Stimulated activated CD8-positive, alpha-beta memory T cell treated with anti-CD3 and anti-CD28 coated beads, Interleukin-12 subunit alpha, Interleukin-12 subunit beta, amount 100 ng/mL, for 24 hours (primary cell): ENCODE data around the gene MUC5B.
"Not testable (repeated sequence)": the region's sequence is repeated elsewhere in the genome, so short reads cannot be mapped to it uniquely, and the experiment has no call there.

Source experiments
- DNase-seq: peaks from one replicate; pipeline ENCODE4 v3.0.0-alpha.2; 2020; ENCODE audit errors: extremely low read depth

Gene MUC5B

DNA sequence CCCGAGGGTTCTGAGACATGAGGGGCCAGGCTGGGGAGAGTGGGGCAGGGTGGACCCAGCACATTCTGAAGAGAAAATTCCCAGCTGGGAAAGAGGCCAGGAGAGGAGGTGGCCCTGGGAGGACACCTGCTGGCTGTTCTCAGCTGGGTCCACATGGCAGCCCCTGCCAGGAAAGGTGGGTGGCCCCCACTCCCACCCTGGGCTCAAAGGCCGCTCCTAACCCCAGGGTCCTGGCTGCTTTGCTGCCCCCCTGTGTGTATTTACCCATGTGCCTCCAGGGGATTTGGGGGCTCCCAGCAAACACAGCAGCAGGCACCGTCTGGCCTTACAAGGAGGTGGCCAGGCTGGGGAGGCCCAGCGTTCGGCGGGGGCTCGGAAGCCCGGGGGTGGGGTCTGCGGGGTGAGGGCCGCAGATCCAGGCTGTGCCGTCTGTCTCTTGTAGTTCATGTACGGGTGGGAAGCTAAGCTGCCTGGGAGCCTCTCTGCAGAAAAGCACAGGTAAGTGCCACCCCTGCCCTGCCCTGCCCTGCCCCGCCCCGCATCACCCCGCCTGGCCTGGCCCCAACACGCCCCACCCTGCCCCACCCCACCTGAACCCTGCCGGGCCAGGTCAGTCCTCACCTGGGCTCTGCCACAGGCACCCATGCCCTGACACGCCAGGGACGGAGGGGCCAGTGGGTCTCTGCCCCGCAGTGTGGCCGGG is 10.6 kb downstream of the MUC5B start:
- DNase-seq, result no peak

DNA sequence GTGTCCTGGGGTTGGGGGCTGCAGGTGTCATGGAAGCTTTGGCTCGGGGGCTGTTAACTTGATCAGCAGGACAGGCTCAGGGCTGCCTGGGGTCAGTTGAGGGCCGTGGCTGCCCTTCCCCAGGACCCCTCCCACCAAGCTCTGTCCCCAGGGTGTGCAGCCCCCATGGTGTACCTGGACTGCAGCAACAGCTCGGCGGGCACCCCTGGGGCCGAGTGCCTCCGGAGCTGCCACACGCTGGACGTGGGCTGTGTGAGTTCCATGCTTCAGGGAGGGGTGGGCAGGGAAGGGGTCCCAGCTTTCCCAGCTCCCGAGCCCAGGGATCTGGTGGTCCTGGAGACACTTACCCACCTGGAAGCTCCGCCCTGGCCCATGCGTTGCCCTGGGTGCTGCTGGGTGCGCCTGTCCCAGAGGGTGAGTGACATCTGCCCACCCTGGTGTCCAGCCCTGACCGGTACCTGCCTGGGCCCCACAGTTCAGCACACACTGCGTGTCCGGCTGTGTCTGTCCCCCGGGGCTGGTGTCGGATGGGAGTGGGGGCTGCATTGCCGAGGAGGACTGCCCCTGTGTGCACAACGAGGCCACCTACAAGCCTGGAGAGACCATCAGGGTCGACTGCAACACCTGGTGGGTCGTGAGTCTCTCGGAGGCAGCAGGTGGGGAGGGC is 11.3 kb downstream of the MUC5B start:
- DNase-seq, result no peak

DNA sequence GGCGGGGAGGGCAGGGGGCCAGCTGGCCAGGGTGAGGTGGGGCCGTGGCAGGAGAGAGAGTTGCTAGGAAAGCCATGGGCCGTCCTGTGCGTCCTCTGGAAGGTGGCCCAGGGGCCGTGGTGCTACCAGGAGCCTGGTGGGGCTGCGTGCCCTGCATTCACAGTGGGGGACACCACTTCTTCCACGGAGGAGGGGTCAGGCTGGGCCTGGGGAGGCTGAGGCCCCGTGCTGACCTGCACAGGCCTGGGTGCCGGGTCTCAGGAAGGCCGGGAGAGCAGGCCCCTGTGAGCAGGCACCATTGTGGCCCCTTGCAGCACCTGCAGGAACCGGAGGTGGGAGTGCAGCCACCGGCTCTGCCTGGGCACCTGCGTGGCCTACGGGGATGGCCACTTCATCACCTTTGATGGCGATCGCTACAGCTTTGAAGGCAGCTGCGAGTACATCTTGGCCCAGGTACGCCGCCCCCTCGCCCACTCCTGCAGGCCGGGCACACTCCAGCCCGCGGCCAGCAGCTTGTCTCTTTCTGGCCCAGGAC is 12.0 kb downstream of the MUC5B start:
- no peak for DNase-seq

DNA sequence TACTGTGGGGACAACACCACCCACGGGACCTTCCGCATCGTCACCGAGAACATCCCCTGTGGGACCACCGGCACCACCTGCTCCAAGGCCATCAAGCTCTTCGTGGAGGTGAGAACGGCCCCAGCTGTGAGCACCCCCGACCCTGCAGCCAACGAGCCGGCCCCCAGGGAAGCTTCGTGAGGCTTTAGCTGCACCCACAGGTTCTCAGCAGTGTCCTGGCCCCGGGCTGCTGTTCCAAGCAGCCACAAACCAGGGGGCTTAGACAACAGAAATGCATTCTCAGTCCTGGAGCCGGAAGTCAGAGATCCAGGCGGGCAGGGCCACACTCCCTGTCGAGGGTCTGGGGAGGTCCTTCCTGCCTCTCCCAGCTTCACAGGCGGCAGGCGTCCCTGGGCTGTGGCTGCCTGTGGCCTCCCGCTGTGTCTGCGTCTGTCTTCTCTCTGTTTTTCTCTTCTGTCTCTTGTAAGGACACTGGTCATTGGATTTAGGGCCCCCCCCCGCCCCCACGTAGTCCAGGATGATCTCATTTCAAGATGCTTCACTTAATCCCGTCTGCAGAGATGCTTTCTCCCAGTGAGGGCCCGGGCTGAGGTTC is 12.5 kb downstream of the MUC5B start:
- no peak for DNase-seq

DNA sequence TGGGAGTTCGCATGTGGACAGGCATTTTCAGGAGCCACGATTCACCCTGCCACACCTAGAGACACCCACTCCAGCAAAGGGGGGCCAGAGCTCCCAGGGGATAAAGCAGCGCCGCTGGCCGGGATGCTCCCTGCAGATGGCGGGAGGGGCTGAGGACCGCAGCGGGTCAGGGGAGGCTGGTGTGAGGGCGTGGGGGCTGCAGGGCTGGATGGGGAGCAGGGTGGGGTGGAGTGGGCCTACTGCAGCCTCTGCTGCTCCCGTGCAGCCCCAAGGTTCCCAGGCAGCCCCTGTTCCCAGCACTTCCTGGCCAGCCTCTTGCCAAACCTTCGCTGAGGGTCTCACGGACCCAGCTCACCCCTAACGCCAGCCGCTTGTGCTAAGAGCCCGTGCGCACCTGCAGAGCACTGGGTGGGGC is 13.0 kb downstream of the MUC5B start:
- DNase-seq, result no peak

DNA sequence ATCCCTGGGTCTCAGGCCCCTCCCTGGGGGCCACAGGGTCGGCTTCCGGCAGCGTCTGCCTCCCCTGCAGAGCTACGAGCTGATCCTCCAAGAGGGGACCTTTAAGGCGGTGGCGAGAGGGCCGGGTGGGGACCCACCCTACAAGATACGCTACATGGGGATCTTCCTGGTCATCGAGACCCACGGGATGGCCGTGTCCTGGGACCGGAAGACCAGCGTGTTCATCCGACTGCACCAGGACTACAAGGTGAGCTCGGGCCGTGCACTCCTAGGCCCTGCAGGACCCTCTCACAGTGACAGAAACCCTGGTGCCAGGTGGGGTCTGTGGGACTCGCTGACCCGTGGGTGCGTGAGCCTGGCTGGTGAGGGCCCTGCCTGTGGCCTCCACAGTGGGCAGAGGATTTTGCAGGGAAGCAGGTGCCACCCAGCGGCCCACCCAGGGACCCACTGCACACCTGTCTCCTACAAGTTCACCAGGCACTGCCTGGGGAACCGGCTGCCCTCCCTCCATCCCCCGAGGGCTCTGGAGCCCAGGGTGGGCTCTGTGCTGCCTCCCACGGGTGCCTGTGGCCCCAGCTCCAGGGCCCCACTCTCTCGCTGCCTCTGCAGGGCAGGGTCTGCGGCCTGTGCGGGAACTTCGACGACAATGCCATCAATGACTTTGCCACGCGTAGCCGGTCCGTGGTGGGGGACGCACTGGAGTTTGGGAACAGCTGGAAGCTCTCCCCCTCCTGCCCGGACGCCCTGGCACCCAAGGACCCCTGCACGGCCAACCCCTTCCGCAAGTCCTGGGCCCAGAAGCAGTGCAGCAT is 13.7 kb downstream of the MUC5B start:
- DNase-seq, result no peak

DNA sequence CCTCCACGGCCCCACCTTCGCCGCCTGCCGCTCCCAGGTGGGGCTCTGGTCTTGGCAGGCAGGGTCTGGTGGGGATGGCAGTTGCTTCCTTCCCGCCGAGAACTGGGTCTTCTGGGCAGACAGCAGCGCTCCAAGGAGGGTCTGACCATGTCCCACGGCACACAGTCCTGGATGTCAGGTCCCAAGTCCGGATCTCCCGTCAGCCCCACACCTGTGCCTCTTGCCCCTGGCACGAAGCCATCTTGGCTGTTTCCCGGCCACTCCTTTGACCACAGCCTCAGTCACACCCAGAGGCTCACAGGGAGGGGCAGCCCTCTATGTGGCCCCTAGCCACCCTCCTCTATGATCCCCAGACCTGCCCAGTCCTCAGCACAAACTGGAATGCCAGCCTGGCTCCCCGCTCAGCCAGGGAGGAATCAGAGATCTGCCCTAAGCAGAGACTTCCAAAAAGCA is 14.3 kb downstream of the MUC5B start:
- DNase-seq, result no peak

DNA sequence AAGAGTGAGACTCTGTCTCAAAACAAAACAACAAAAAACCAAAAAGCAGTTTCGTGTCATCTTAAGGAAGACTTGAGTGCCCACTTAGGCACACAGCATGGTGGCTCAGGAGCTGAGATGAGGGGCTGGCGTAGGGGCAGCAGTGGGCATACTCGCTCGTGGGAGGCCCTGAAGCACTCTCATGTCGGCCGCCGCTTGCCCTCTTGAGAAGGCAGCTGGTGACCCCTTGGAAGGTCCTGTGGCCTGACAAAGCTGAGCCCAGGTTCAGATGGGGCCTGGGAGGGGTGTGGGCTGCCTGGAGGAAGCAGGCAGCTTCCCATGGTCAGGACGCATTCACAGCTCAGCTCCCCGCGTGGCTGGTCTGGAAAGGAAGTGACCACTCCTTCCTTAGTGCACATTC is 15.0 kb downstream of the MUC5B start:
- no peak for DNase-seq

DNA sequence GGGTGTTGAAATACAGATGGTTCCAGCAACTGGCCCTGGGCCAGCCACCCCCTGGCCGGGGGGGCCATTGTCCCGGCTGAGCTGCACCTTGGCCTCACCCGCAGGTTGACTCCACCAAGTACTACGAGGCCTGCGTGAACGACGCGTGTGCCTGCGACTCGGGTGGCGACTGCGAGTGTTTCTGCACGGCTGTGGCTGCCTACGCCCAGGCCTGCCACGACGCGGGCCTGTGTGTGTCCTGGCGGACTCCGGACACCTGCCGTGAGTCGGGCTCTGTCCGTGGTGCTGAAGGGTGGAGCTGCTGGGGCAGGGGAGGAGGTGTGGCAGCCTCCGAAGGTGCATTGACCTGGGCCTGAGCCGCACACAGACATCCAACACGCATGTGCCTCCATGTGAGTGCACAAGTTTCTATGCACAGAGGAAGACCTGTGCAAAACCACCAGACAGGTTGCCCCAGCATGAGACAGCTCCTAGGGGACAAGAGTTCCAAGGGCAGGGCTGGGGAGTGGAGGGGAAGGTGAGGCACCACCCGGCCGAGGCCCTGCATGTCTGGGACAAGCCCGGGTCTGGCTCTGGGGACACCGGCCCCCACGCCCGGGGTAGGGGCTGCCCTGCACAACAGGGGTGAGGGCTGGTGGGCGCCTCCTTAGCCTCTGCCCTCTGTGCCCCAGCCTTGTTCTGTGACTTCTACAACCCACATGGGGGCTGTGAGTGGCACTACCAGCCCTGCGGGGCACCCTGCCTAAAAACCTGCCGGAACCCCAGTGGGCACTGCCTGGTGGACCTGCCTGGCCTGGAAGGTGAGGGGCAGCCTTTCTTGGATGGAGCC is 16.1 kb downstream of the MUC5B start:
- no peak for DNase-seq

DNA sequence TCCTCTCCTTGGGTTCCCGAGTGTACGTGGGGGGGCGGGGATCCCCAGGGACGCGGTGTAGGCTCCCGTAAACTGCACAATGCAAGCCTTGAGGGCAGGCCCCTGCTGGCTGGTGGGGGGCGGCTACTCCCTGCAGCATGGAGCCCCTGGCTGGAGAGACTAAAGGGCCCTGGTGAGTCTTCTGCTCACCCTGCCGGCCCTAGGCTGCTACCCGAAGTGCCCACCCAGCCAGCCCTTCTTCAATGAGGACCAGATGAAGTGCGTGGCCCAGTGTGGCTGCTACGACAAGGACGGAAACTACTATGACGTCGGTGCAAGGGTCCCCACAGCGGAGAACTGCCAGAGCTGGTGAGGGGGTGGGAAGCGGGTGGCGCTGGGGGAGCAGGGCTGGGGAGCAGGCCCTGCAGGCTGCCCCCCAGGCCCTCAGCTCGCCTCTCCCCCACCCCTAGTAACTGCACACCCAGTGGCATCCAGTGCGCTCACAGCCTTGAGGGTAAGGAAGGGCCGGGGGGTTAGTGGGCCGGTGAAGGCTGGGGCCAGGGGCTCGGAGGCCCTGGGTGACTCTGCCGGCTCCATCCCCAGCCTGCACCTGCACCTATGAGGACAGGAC is 16.8 kb downstream of the MUC5B start:
- no peak for DNase-seq

DNA sequence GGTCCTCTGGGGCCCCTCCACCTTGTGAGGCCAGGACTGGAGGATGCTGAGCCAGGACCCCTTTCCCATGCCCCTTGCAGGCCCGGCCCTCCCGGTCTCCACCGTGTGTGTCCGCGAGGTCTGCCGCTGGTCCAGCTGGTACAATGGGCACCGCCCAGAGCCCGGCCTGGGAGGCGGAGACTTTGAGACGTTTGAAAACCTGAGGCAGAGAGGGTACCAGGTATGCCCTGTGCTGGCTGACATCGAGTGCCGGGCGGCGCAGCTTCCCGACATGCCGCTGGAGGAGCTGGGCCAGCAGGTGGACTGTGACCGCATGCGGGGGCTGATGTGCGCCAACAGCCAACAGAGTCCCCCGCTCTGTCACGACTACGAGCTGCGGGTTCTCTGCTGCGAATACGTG is 17.9 kb downstream of the MUC5B start:
- DNase-seq, result no peak

DNA sequence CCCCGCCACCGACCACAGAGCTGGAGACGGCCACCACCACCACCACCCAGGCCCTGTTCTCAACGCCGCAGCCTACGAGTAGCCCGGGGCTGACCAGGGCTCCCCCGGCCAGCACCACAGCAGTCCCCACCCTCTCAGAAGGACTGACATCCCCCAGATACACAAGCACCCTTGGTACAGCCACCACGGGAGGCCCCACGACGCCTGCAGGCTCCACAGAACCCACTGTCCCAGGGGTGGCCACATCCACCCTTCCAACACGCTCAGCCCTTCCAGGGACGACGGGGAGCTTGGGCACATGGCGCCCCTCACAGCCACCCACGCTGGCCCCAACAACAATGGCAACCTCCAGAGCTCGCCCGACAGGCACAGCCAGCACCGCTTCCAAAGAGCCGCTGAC is 18.8 kb downstream of the MUC5B start:
- DNase-seq, result no peak

DNA sequence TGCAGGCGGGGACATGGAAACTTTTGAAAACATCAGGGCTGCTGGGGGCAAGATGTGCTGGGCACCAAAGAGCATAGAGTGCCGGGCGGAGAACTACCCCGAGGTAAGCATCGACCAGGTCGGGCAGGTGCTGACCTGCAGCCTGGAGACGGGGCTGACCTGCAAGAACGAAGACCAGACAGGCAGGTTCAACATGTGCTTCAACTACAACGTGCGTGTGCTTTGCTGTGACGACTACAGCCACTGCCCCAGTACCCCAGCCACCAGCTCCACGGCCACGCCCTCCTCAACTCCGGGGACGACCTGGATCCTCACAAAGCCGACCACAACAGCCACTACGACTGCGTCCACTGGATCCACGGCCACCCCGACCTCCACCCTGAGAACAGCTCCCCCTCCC is 19.4 kb downstream of the MUC5B start:
- DNase-seq, result no peak

DNA sequence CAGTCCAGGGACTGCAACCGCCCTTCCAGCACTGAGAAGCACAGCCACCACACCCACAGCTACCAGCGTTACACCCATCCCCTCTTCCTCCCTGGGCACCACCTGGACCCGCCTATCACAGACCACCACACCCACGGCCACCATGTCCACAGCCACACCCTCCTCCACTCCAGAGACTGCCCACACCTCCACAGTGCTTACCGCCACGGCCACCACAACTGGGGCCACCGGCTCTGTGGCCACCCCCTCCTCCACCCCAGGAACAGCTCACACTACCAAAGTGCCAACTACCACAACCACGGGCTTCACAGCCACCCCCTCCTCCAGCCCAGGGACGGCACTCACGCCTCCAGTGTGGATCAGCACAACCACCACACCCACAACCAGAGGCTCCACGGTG is 19.9 kb downstream of the MUC5B start:
- not testable (repeated sequence) for DNase-seq

DNA sequence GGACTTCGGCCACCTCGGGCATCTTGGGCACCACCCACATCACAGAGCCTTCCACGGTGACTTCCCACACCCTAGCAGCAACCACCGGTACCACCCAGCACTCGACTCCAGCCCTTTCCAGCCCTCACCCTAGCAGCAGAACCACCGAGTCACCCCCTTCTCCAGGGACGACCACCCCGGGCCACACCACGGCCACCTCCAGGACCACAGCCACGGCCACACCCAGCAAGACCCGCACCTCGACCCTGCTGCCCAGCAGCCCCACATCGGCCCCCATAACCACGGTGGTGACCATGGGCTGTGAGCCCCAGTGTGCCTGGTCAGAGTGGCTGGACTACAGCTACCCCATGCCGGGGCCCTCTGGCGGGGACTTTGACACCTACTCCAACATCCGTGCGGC is 20.7 kb downstream of the MUC5B start:
- not testable (repeated sequence) for DNase-seq

DNA sequence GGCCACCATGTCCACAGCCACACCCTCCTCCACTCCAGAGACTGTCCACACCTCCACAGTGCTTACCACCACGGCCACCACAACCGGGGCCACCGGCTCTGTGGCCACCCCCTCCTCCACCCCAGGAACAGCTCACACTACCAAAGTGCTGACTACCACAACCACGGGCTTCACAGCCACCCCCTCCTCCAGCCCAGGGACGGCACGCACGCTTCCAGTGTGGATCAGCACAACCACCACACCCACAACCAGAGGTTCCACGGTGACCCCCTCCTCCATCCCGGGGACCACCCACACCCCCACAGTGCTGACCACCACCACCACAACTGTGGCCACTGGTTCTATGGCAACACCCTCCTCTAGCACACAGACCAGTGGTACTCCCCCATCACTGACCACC is 21.7 kb downstream of the MUC5B start:
- DNase-seq, result not testable (repeated sequence)

DNA sequence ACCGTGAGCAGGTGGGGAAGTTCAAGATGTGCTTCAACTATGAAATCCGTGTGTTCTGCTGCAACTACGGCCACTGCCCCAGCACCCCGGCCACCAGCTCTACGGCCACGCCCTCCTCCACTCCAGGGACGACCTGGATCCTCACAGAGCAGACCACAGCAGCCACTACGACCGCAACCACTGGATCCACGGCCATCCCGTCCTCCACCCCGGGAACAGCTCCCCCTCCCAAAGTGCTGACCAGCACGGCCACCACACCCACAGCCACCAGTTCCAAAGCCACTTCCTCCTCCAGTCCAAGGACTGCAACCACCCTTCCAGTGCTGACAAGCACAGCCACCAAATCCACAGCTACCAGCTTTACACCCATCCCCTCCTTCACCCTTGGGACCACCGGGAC is 22.9 kb downstream of the MUC5B start:
- not testable (repeated sequence) for DNase-seq

DNA sequence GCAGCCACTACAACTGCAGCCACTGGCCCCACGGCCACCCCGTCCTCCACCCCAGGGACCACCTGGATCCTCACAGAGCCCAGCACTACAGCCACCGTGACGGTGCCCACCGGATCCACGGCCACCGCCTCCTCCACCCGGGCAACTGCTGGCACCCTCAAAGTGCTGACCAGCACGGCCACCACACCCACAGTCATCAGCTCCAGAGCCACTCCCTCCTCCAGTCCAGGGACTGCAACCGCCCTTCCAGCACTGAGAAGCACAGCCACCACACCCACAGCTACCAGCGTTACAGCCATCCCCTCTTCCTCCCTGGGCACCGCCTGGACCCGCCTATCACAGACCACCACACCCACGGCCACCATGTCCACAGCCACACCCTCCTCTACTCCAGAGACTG is 23.4 kb downstream of the MUC5B start:
- not testable (repeated sequence) for DNase-seq

DNA sequence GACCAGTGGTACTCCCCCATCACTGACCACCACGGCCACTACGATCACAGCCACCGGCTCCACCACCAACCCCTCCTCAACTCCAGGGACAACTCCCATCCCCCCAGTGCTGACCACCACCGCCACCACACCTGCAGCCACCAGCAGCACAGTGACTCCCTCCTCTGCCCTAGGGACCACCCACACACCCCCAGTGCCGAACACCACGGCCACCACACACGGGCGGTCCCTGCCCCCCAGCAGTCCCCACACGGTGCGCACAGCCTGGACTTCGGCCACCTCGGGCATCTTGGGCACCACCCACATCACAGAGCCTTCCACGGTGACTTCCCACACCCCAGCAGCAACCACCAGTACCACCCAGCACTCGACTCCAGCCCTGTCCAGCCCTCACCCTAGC is 24.2 kb downstream of the MUC5B start:
- DNase-seq, result not testable (repeated sequence)

DNA sequence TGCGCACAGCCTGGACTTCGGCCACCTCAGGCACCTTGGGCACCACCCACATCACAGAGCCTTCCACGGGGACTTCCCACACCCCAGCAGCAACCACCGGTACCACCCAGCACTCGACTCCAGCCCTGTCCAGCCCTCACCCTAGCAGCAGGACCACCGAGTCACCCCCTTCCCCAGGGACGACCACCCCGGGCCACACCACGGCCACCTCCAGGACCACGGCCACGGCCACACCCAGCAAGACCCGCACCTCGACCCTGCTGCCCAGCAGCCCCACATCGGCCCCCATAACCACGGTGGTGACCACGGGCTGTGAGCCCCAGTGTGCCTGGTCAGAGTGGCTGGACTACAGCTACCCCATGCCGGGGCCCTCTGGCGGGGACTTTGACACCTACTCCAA is 26.1 kb downstream of the MUC5B start:
- not testable (repeated sequence) for DNase-seq

DNA sequence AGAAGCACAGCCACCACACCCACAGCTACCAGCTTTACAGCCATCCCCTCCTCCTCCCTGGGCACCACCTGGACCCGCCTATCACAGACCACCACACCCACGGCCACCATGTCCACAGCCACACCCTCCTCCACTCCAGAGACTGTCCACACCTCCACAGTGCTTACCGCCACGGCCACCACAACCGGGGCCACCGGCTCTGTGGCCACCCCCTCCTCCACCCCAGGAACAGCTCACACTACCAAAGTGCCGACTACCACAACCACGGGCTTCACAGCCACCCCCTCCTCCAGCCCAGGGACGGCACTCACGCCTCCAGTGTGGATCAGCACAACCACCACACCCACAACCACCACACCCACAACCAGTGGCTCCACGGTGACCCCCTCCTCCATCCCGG is 27.5 kb downstream of the MUC5B start:
- not testable (repeated sequence) for DNase-seq
